Measurements from ENCODE around the gene GJA9. TPM values are rescaled to one million over a fixed set of nuclear protein-coding genes. Genes with fewer than 3 reads are reported as not detected.

The GJA9 gene
- total RNA-seq = under 1 TPM; 0.09 to 0.28 TPM

- Histone ChIP-seq H3K4me1 (replicated peaks) (no peaks in the 10 kb centered on the region), H3K36me3 (no peaks in the 10 kb centered on the region), H3K9me3 (no peaks in the 10 kb centered on the region), H3K27me3 (replicated peaks; ENCODE audit: insufficient read depth) (no peaks in the 10 kb centered on the region), H3K27ac (no peak within 1 kb of the TSS), H3K4me3 (no peak within 1 kb of the TSS)
- intact Hi-C loops (cut with DNase I) = no loop called here
- no peak for TF ChIP-seq CTCF (IDR thresholded peaks at IDR 0.05)
- TF ChIP-seq POLR2AphosphoS5 (IDR thresholded peaks at IDR 0.05) = no peak
- DNase-seq (ENCODE audit: low spot score) = no peak
These were observed at the start of gene GJA9 for GRCh38 chr1:38881487-38881886. Gene GJA9 (minus strand): TSS chr1:38881587. CDS start chr1:38876098, 5,489 bp downstream.

- Histone ChIP-seq H3K4me1 (replicated peaks) (no peaks in the 10 kb centered on the region), H3K4me3 (no peak overlapping the region), H3K36me3 (no peaks in the 10 kb centered on the region), H3K27ac (no peak overlapping the region), H3K9me3 (no peaks in the 10 kb centered on the region), H3K27me3 (replicated peaks; ENCODE audit: insufficient read depth) (no peaks in the 10 kb centered on the region)
- DNase-seq (ENCODE audit: low spot score) = no peak
- TF ChIP-seq CTCF (IDR thresholded peaks at IDR 0.05) (no peak), POLR2AphosphoS5 (IDR thresholded peaks at IDR 0.05) (no peak), POLR2A (IDR thresholded peaks at IDR 0.05) (no peak)
- intact Hi-C loops (cut with DNase I) = no loop called here
- 82% methylated on average over 6 of the region's 6 CpGs for WGBS
These were observed 48.1 kb upstream of the GJA9 start for GRCh38 chr1:38929476-38929875.

- WGBS = 90% methylated on average over 8 of the region's 8 CpGs
- no peak for DNase-seq (ENCODE audit: low spot score)
- Histone ChIP-seq H3K4me3 (no peak overlapping the region), H3K4me1 (replicated peaks) (no peaks in the 10 kb centered on the region), H3K36me3 (no peaks in the 10 kb centered on the region), H3K27ac (no peak overlapping the region), H3K27me3 (replicated peaks; ENCODE audit: insufficient read depth) (no peaks in the 10 kb centered on the region), H3K9me3 (no peaks in the 10 kb centered on the region)
- intact Hi-C loops (cut with DNase I) = no loop called here
- TF ChIP-seq POLR2AphosphoS5 (IDR thresholded peaks at IDR 0.05) (no peak), POLR2A (IDR thresholded peaks at IDR 0.05) (no peak), CTCF (IDR thresholded peaks at IDR 0.05) (no peak)
These were observed 47.7 kb upstream of the GJA9 start for GRCh38 chr1:38929054-38929453.

GRCh38 chr1:38926091-38926490, 44.7 kb upstream of the GJA9 start:
- Histone ChIP-seq H3K27ac (no peak overlapping the region), H3K27me3 (replicated peaks; ENCODE audit: insufficient read depth) (no peaks in the 10 kb centered on the region), H3K4me1 (replicated peaks) (no peaks in the 10 kb centered on the region), H3K4me3 (no peak overlapping the region), H3K9me3 (no peaks in the 10 kb centered on the region), H3K36me3 (no peaks in the 10 kb centered on the region)
- no peak for DNase-seq (ENCODE audit: low spot score)
- 86% methylated on average over 3 of the region's 3 CpGs for WGBS
- intact Hi-C loops (cut with DNase I) = no loop called here
- no peak for TF ChIP-seq POLR2A (IDR thresholded peaks at IDR 0.05)
- TF ChIP-seq POLR2AphosphoS5 (IDR thresholded peaks at IDR 0.05) = no peak
- no peak for TF ChIP-seq CTCF (IDR thresholded peaks at IDR 0.05)

GRCh38 chr1:38925391-38925790, 44.0 kb upstream of the GJA9 start:
- TF ChIP-seq POLR2AphosphoS5 (IDR thresholded peaks at IDR 0.05) = no peak
- TF ChIP-seq POLR2A (IDR thresholded peaks at IDR 0.05) = no peak
- TF ChIP-seq CTCF (IDR thresholded peaks at IDR 0.05) = no peak
- no peaks in the 10 kb centered on the region for H3K4me1 ChIP-seq (replicated peaks)
- no peaks in the 10 kb centered on the region for H3K27me3 ChIP-seq (replicated peaks; ENCODE audit: insufficient read depth)
- no peaks in the 10 kb centered on the region for H3K36me3 ChIP-seq
- no peaks in the 10 kb centered on the region for H3K9me3 ChIP-seq
- no peak overlapping the region for H3K4me3 ChIP-seq
- WGBS = 93% methylated on average over 2 of the region's 2 CpGs
- DNase-seq (ENCODE audit: low spot score) = no peak
- H3K27ac ChIP-seq = no peak overlapping the region
- intact Hi-C loops (cut with DNase I) = no loop called here
